Loucy (cell line): ENCODE results near the gene RFWD3.
A peak's percentile ranks its signal among the peaks of the same experiment; 100 is the strongest.

Source experiments
- H2AFZ ChIP-seq: fragments of 200-600 bp; sonication (generic); 2 replicates; pipeline ENCODE4 v1.6.0; 2016; ENCODE audit warnings: antibody characterized with exemption, mild to moderate bottlenecking, low read length, moderate library complexity
- H3F3A ChIP-seq: fragments of 200-600 bp; 2 replicates; pipeline ENCODE4 v1.6.0; 2016; ENCODE audit warnings: antibody characterized with exemption, low read depth, mild to moderate bottlenecking
- H3K27me3 ChIP-seq: fragments of 200-600 bp; sonication (generic); 2 replicates; pipeline ENCODE4 v1.6.1; 2014; ENCODE audit warnings: low read length, mild to moderate bottlenecking; ENCODE audit not compliant: insufficient read depth, poor library complexity, severe bottlenecking
- H3K36me3 ChIP-seq: fragments of 200-600 bp; sonication (generic); 2 replicates; pipeline ENCODE4 v1.6.1; 2016; ENCODE audit warnings: low read length; ENCODE audit not compliant: insufficient read depth
- H3K4me1 ChIP-seq: fragments of 200-600 bp; sonication (generic); 2 replicates; pipeline ENCODE4 v1.5.1; 2014; ENCODE audit warnings: low read length, mild to moderate bottlenecking; ENCODE audit not compliant: insufficient read depth, poor library complexity, severe bottlenecking
- H3K4me2 ChIP-seq: fragments of 200-600 bp; sonication (generic); 2 replicates; pipeline ENCODE4 v1.6.0; 2014; ENCODE audit warnings: antibody characterized with exemption, low read length, low read depth, mild to moderate bottlenecking; ENCODE audit not compliant: poor library complexity, severe bottlenecking
- H3K4me3 ChIP-seq: fragments of 200-600 bp; sonication (generic); 2 replicates; pipeline ENCODE4 v1.5.1; 2014; ENCODE audit warnings: low read length, mild to moderate bottlenecking, mixed read lengths; ENCODE audit not compliant: poor library complexity, severe bottlenecking
- H3K79me2 ChIP-seq: fragments of 200-600 bp; sonication (generic); 2 replicates; pipeline ENCODE4 v1.6.1; 2014; ENCODE audit warnings: low read length; ENCODE audit not compliant: insufficient read depth
- H3K9ac ChIP-seq: fragments of 200-600 bp; sonication (generic); 2 replicates; pipeline ENCODE4 v1.6.0; 2014; ENCODE audit warnings: mild to moderate bottlenecking, low read depth, low read length, moderate library complexity; ENCODE audit not compliant: poor library complexity, severe bottlenecking
- H3K9me2 ChIP-seq: fragments of 200-600 bp; sonication (generic); replicated peaks from 2 replicates; pipeline ENCODE4 v1.6.1; 2016; ENCODE audit warnings: low read depth, low read length, mixed read lengths
- H3K9me3 ChIP-seq: fragments of 200-600 bp; sonication (generic); 2 replicates; pipeline ENCODE4 v1.6.1; 2014; ENCODE audit warnings: mild to moderate bottlenecking, antibody characterized with exemption, low read length, low read depth; ENCODE audit not compliant: insufficient read depth
- H4K20me1 ChIP-seq: fragments of 200-600 bp; sonication (generic); 2 replicates; pipeline ENCODE4 v1.6.0; 2014; ENCODE audit warnings: antibody characterized with exemption, low read length, mild to moderate bottlenecking; ENCODE audit not compliant: insufficient read depth, poor library complexity, severe bottlenecking
- CTCF ChIP-seq: fragments of 200-600 bp; sonication (generic); conservative IDR thresholded peaks from 2 replicates; pipeline ENCODE4 v1.5.1; 2014; ENCODE audit warnings: mild to moderate bottlenecking, antibody characterized with exemption, low read length
- EZH2phosphoT487 ChIP-seq: fragments of 200-600 bp; IDR thresholded peaks from 2 replicates; pipeline ENCODE4 v1.6.1; 2018; ENCODE audit warnings: antibody characterized with exemption, mild to moderate bottlenecking, moderate library complexity, borderline replicate concordance

The RFWD3 gene

GRCh38 chr16:74651841-74652240, 14.8 kb downstream of the RFWD3 start:
- Histone ChIP-seq H2AFZ (no peak overlapping the region), H3K9me3 (no peaks in the 10 kb centered on the region), H3K4me1 (peaks cover 27% of the 10 kb centered on the region), H3K9me2 (no peaks in the 10 kb centered on the region), H3K79me2 (peaks cover 97% of the 10 kb centered on the region), H3F3A (0 out of 2 replicates have a peak, but pooled peaks cover 3% of the 10 kb centered on the region), H3K36me3 (peaks cover 82% of the 10 kb centered on the region), H3K4me3 (no peak overlapping the region), H3K9ac (no peak overlapping the region), H4K20me1 (peaks cover 78% of the 10 kb centered on the region), H3K4me2 (no peak overlapping the region), H3K27me3 (no peaks in the 10 kb centered on the region)
- no peak for TF ChIP-seq CTCF
- TF ChIP-seq EZH2phosphoT487 = no peak

- Histone ChIP-seq H3K4me3 (no peak overlapping the region), H3K4me1 (peaks cover 21% of the 10 kb centered on the region), H3K36me3 (peaks cover 83% of the 10 kb centered on the region), H2AFZ (no peak overlapping the region), H3F3A (0 out of 2 replicates have a peak, but pooled peaks cover 3% of the 10 kb centered on the region), H3K9me3 (no peaks in the 10 kb centered on the region), H3K9me2 (no peaks in the 10 kb centered on the region), H3K27me3 (no peaks in the 10 kb centered on the region), H3K9ac (no peak overlapping the region), H4K20me1 (peaks cover 74% of the 10 kb centered on the region), H3K4me2 (no peak overlapping the region), H3K79me2 (peaks cover 97% of the 10 kb centered on the region)
- TF ChIP-seq CTCF (peak; percentile 65), EZH2phosphoT487 (no peak)
Observed at GRCh38 chr16:74650966-74651567, 15.6 kb downstream of the RFWD3 start.

GRCh38 chr16:74649839-74650504, 16.7 kb downstream of the RFWD3 start:
- H3K4me3 ChIP-seq = no peak overlapping the region
- H3F3A ChIP-seq = 0 out of 2 replicates have a peak, but pooled peaks cover 3% of the 10 kb centered on the region
- H3K4me2 ChIP-seq = no peak overlapping the region
- H3K27me3 ChIP-seq = no peaks in the 10 kb centered on the region
- no peak overlapping the region for H2AFZ ChIP-seq
- H3K36me3 ChIP-seq = peaks cover 89% of the 10 kb centered on the region
- no peaks in the 10 kb centered on the region for H3K9me3 ChIP-seq
- TF ChIP-seq CTCF (no peak), EZH2phosphoT487 (no peak)
- peaks cover 71% of the 10 kb centered on the region for H4K20me1 ChIP-seq
- peaks cover 88% of the 10 kb centered on the region for H3K79me2 ChIP-seq
- H3K9me2 ChIP-seq = no peaks in the 10 kb centered on the region
- H3K4me1 ChIP-seq = peaks cover 20% of the 10 kb centered on the region
- no peak overlapping the region for H3K9ac ChIP-seq
